Measurements from ENCODE around the gene JOSD2. TPM values are rescaled to one million over a fixed set of nuclear protein-coding genes. Genes with fewer than 3 reads are reported as not detected.

Gene JOSD2
- total RNA-seq, 1 donor, result 22.9 TPM

GRCh38 chr19:50495020-50495531 lies 15.9 kb downstream of the JOSD2 start:
- no peak for TF ChIP-seq CTCF (IDR thresholded peaks at IDR 0.05; ENCODE audit: insufficient read depth, low read depth, low read length)
- no peak for DNase-seq (ENCODE audit: low read depth)
- H3K4me3 ChIP-seq (ENCODE audit: low read depth, low read length), result no peak overlapping the region

GRCh38 chr19:50494186-50495019 lies 16.6 kb downstream of the JOSD2 start:
- no peak for DNase-seq (ENCODE audit: low read depth)
- H3K4me3 ChIP-seq (ENCODE audit: low read depth, low read length), result no peak overlapping the region
- no peak for TF ChIP-seq CTCF (IDR thresholded peaks at IDR 0.05; ENCODE audit: insufficient read depth, low read depth, low read length)

GRCh38 chr19:50493171-50493570 lies 17.8 kb downstream of the JOSD2 start:
- TF ChIP-seq CTCF (IDR thresholded peaks at IDR 0.05; ENCODE audit: insufficient read depth, low read depth, low read length), result no peak
- DNase-seq (ENCODE audit: low read depth), result no peak
- no peak overlapping the region for H3K4me3 ChIP-seq (ENCODE audit: low read depth, low read length)

- H3K4me3 ChIP-seq (ENCODE audit: low read depth, low read length), result no peak overlapping the region
These were observed 18.5 kb downstream of the JOSD2 start for GRCh38 chr19:50492303-50493052.

GRCh38 chr19:50490991-50491472 lies 20.0 kb downstream of the JOSD2 start:
- no peak for DNase-seq (ENCODE audit: low read depth)
- no peak for TF ChIP-seq CTCF (IDR thresholded peaks at IDR 0.05; ENCODE audit: insufficient read depth, low read depth, low read length)

More at GRCh38 chr19:50492303-50493052, 18.5 kb downstream of the JOSD2 start:
- DNase-seq (ENCODE audit: low read depth), result no peak
- no peak for TF ChIP-seq CTCF (IDR thresholded peaks at IDR 0.05; ENCODE audit: insufficient read depth, low read depth, low read length)

GRCh38 chr19:50490411-50490811 lies 20.6 kb downstream of the JOSD2 start:
- TF ChIP-seq CTCF (IDR thresholded peaks at IDR 0.05; ENCODE audit: insufficient read depth, low read depth, low read length), result no peak
- H3K4me3 ChIP-seq (ENCODE audit: low read depth, low read length), result no peak overlapping the region
- DNase-seq (ENCODE audit: low read depth), result no peak

More at GRCh38 chr19:50490991-50491472, 20.0 kb downstream of the JOSD2 start:
- H3K4me3 ChIP-seq (ENCODE audit: low read depth, low read length), result no peak overlapping the region
